ENCODE measurements around the gene CATSPERD. TPM values are rescaled to one million over a fixed set of nuclear protein-coding genes. Genes with fewer than 3 reads are reported as not detected.

The CATSPERD gene
- total and polyA plus RNA-seq, 9 of the 15 experiments (the other 6 are each of a cell fraction or from before 2014, with no cell fraction given): not detected

- TF ChIP-seq CREB3 (tag; conservative IDR thresholded peaks at IDR 0.05; ENCODE audit: low read depth) (no peak), CBX3 (IDR thresholded peaks at IDR 0.05; ENCODE audit: borderline replicate concordance in 1 of 2, low read length in 2 of 2) (no peak), PCBP2 (IDR thresholded peaks at IDR 0.05; ENCODE audit: low read depth, low read length, poor library complexity, severe bottlenecking) (no peak), ZNF740 (CRISPR knock-in tag; IDR thresholded peaks at IDR 0.05) (no peak), ZNF740 (tag; IDR thresholded peaks at IDR 0.05) (no peak), CAMTA2 (CRISPR knock-in tag; conservative IDR thresholded peaks at IDR 0.05) (no peak), SMARCA5 (IDR thresholded peaks at IDR 0.05) (no peak; the same call in 1 of the 2 replicates)
- TF ChIP-seq, protein P1, sequence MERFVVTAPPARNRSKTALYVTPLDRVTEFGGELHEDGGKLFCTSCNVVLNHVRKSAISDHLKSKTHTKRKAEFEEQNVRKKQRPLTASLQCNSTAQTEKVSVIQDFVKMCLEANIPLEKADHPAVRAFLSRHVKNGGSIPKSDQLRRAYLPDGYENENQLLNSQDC (CRISPR knock-in tag; IDR thresholded peaks at IDR 0.05): no peak
Measured at GRCh38 chr19:5823579-5824281, 103.3 kb downstream of the CATSPERD start (continued).

All from K562 (cell line).